ENCODE results near the gene CYB5D1. TPM values are rescaled to one million over a fixed set of nuclear protein-coding genes. Genes with fewer than 3 reads are reported as not detected.

CYB5D1 gene
- total RNA-seq, 1 donor from 2014 or later: 17.8 TPM

DNA sequence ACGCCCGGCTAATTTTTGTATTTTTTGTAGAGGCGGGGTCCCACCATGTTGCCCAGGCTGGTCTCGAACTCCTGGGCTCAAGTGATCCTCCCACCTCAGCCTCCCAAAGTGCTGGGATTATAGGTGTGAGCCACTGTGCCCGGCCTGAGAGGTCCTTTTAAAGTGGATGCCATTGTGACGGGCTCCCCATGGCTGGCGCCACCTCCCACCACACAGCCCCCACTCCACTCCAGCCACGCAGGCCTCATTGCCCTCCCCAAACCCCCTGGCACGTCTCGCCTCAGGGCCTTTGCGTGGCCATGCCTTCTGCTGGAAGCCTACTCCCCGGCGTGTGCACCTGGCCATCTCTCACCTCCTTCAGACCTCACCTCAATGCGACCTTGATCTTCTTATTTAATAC lies 35.7 kb upstream of the CYB5D1 start:
- Histone ChIP-seq H3K36me3 (no peaks in the 10 kb centered on the region), H3K4me3 (no peak overlapping the region), H3K9me3 (replicated peaks) (no peaks in the 10 kb centered on the region), H3K27ac (replicated peaks) (no peak overlapping the region), H3K27me3 (ENCODE audit: low read depth) (peaks cover 8% of the 10 kb centered on the region), H3K4me1 (no peaks in the 10 kb centered on the region)
- intact Hi-C loops (cut with micrococcal nuclease): no loop called here
- TF ChIP-seq, protein P1, sequence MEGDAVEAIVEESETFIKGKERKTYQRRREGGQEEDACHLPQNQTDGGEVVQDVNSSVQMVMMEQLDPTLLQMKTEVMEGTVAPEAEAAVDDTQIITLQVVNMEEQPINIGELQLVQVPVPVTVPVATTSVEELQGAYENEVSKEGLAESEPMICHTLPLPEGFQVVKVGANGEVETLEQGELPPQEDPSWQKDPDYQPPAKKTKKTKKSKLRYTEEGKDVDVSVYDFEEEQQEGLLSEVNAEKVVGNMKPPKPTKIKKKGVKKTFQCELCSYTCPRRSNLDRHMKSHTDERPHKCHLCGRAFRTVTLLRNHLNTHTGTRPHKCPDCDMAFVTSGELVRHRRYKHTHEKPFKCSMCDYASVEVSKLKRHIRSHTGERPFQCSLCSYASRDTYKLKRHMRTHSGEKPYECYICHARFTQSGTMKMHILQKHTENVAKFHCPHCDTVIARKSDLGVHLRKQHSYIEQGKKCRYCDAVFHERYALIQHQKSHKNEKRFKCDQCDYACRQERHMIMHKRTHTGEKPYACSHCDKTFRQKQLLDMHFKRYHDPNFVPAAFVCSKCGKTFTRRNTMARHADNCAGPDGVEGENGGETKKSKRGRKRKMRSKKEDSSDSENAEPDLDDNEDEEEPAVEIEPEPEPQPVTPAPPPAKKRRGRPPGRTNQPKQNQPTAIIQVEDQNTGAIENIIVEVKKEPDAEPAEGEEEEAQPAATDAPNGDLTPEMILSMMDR (IDR thresholded peaks at IDR 0.05; ENCODE audit: borderline replicate concordance): no peak
- no peak for DNase-seq

DNA sequence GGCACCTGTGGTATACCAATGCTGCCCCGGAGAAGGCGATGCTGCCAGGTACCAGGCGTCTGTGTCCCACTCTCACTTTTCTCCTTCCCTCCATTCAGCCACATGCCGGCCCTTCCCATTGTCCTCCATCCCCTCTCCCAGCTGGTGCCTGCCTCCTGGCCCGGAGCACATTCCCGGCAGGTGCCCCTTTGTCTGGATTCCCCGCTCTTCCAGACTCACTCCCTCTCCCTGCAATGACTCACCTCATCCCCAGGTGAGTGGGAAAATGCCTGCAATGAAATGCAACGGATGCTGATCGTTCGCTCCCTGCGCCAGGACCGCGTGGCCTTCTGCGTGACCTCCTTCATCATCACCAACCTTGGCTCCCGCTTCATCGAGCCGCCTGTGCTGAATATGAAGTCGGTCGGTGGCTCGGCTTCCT lies 34.2 kb upstream of the CYB5D1 start:
- no peaks in the 10 kb centered on the region for H3K4me1 ChIP-seq
- peaks cover 11% of the 10 kb centered on the region for H3K27me3 ChIP-seq (ENCODE audit: low read depth)
- H3K4me3 ChIP-seq: no peak overlapping the region
- TF ChIP-seq, protein P1 (IDR thresholded peaks at IDR 0.05; ENCODE audit: borderline replicate concordance): no peak
- intact Hi-C loops (cut with micrococcal nuclease): no loop called here
- no peaks in the 10 kb centered on the region for H3K36me3 ChIP-seq
- no peaks in the 10 kb centered on the region for H3K9me3 ChIP-seq (replicated peaks)
- DNase-seq: no peak
- no peak overlapping the region for H3K27ac ChIP-seq (replicated peaks)

DNA sequence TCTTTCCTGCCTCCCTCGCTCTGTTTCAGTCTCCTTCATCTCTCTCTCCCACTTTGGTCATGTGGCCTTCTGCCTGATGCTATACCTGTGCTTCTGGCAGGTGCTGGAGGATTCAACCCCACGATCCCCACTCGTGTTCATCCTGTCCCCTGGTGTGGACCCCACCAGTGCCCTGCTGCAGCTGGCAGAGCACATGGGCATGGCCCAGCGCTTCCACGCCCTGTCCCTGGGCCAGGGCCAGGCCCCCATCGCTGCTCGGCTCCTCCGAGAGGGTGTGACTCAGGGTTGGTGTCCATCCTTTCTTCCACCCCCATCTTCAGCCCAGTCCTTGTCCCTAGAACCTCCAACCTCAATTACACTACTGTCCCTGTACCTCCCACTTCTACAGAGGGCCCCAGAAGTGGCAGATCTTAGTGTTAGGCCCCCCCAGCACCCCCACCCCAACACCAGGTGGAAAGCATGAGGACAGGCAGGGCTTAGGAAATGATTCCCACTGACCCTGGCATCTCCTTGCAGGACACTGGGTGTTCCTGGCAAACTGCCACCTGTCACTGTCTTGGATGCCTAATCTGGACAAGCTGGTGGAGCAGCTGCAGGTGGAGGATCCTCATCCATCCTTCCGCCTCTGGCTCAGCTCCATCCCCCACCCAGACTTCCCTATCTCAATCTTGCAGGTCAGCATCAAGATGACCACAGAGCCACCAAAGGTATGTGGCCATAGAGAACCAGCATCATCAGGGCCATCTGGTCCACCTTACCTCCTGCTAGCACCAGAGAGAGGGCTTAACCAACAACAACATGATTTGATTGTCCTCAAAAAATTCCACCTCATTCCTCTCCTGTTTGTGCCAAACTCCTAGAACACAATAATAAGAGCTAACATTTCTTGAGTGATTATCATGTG lies 33.5 kb upstream of the CYB5D1 start:
- Histone ChIP-seq H3K27me3 (ENCODE audit: low read depth) (peaks cover 11% of the 10 kb centered on the region), H3K27ac (replicated peaks) (no peak overlapping the region), H3K9me3 (replicated peaks) (no peaks in the 10 kb centered on the region), H3K4me1 (no peaks in the 10 kb centered on the region), H3K36me3 (no peaks in the 10 kb centered on the region), H3K4me3 (no peak overlapping the region)
- DNase-seq: no peak
- intact Hi-C loops (cut with micrococcal nuclease): no loop called here
- TF ChIP-seq, protein P1 (IDR thresholded peaks at IDR 0.05; ENCODE audit: borderline replicate concordance): no peak

DNA sequence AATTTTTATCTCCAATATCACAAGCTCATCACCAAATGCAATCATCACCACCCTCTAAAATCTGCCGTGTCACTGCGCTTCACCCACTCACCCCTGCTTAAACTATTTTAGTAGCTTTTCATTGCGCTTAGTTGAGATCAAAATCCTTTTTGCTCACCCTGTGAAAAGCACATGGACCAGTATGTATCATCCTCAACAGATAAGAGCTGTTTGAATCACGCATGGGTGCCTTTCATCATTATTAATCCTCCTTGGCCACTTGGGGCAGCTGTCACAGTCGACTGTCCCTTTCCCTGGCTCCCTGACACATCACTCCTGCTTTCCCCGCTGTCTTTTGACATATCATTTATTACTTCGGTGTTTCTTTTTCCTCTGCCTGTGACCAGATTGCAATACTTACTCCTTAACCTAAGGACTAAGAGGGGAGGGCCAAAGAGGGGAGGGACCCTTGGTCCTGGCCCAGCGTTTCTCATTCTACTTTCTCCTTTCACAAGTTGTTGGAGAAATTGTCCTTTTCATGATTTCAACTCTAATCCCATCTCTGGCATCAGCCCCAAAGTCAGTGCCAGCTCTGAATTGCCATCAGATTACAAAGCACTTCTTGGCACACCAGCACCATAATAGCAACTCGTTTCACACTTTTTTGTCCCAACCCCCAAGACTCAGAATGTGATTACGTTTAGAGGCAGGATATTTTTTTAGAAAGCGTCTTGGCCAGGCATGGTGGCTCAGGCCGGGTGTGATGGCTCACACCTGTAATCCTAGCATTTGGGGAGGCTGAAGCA lies 32.4 kb upstream of the CYB5D1 start:
- H3K9me3 ChIP-seq (replicated peaks): no peaks in the 10 kb centered on the region
- H3K27me3 ChIP-seq (ENCODE audit: low read depth): peaks cover 15% of the 10 kb centered on the region
- no peak for DNase-seq
- no peak overlapping the region for H3K4me3 ChIP-seq
- intact Hi-C loops (cut with micrococcal nuclease): no loop called here
- H3K27ac ChIP-seq (replicated peaks): no peak overlapping the region
- no peaks in the 10 kb centered on the region for H3K36me3 ChIP-seq
- no peaks in the 10 kb centered on the region for H3K4me1 ChIP-seq
- TF ChIP-seq, protein P1 (IDR thresholded peaks at IDR 0.05; ENCODE audit: borderline replicate concordance): peak; percentile 18

DNA sequence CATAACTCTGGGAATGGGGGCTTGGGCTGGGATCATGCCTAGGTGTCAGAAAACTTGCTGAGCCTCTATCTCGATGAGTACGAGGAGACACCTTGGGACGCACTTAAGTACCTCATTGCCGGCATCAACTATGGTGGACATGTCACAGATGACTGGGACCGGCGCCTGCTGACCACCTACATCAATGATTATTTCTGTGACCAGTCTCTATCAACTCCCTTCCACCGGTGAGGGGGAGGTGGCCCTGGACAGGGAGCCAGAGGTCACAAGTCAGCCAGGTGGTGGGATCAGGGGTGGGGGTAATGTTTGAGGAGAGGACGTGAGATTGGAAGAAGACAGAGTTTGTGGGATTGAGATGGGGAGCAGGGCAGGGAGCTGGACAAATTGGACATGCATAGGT lies 27.2 kb upstream of the CYB5D1 start:
- Histone ChIP-seq H3K36me3 (no peaks in the 10 kb centered on the region), H3K27me3 (ENCODE audit: low read depth) (peaks cover 15% of the 10 kb centered on the region), H3K27ac (replicated peaks) (no peak overlapping the region)

More for the DNA sequence above, 27.2 kb upstream of the CYB5D1 start:
- Histone ChIP-seq H3K9me3 (replicated peaks) (no peaks in the 10 kb centered on the region), H3K4me1 (peaks cover 23% of the 10 kb centered on the region), H3K4me3 (no peak overlapping the region)
- TF ChIP-seq, protein P1 (IDR thresholded peaks at IDR 0.05; ENCODE audit: borderline replicate concordance): no peak
- no peak for DNase-seq
- intact Hi-C loops (cut with micrococcal nuclease): no loop called here

Data from left ventricle myocardium inferior (tissue), 1 donor.